Gastrocnemius medialis (tissue), 4 donors: ENCODE results near the gene ARAP2. TPM values are rescaled to one million over a fixed set of nuclear protein-coding genes. Genes with fewer than 3 reads are reported as not detected.

ENCODE experiments used
- ATAC-seq, 2 donors: fragments of 150-250 bp; one replicate each; pipeline ENCODE4 v1.9.1; 2016
- DNase-seq, 2 donors: peaks; one replicate each; pipeline ENCODE4 v3.0.0-alpha.2; 2019
- H3K27ac ChIP-seq, 4 donors: fragments of 200-600 bp; sonication (generic); 1 replicate in 1 of 4; 2 replicates in 3 of 4; pipeline ENCODE4 v1.5.1; 2016 to 2018; ENCODE audit warnings: mild to moderate bottlenecking in 2 of 4, moderate library complexity in 1 of 4
- H3K27me3 ChIP-seq, 3 donors: fragments of 200-600 bp; sonication (generic) in 2 of 3; 1 replicate in 1 of 3; 2 replicates in 2 of 3; pipeline versions ENCODE4 v1.5.1 to v1.6.0; 2016 to 2019; ENCODE audit warnings: mild to moderate bottlenecking in 1 of 3, moderate library complexity in 1 of 3
- H3K36me3 ChIP-seq, 2 donors: fragments of 200-600 bp; sonication (generic) in 1 of 2; one replicate each; pipeline ENCODE4 v1.5.1; 2017 to 2018
- H3K4me1 ChIP-seq, 2 donors: fragments of 200-600 bp; sonication (generic) in 1 of 2; one replicate each; pipeline ENCODE4 v1.5.1; 2016 to 2017; ENCODE audit warnings: mild to moderate bottlenecking in 2 of 2
- H3K4me3 ChIP-seq, 4 donors: fragments of 200-600 bp; sonication (generic) in 3 of 4; 1 replicate in 1 of 4; 2 replicates in 3 of 4; pipeline ENCODE4 v1.5.1; 2016 to 2019; ENCODE audit warnings: mild to moderate bottlenecking in 2 of 4
- H3K9me3 ChIP-seq, 3 donors: fragments of 200-600 bp; sonication (generic) in 2 of 3; 1 replicate in 1 of 3; 2 replicates in 2 of 3; pipeline ENCODE4 v1.5.1; 2016 to 2019
- POLR2A ChIP-seq, 2 donors: fragments of 450-650 bp; IDR thresholded peaks; one replicate each; pipeline ENCODE4 v1.6.1; 2017; ENCODE audit warnings: antibody characterized with exemption in 2 of 2, mild to moderate bottlenecking in 2 of 2, moderate library complexity in 2 of 2
- in situ Hi-C, 4 donors: fragments of 200-750 bp; cut with MboI; loops; one replicate each; pipeline versions ENCODE4 v1.15.0 to v1.8.0; 2017; ENCODE audit warnings: low sequenced_read_pairs in 4 of 4
- intact Hi-C: fragments of 100-400 bp; cut with DNase I; formaldehyde crosslinking; loops from one replicate; pipeline ENCODE4 v1.15.1; 2023; ENCODE audit warnings: low total_unique reads
- total RNA-seq, 4 donors: library from RNA; depleted of rRNA; stranded (reverse); fragments of >200 nt; gene quantifications; one replicate each; pipeline versions ENCODE4 v1.1.0 to v1.2.3, GENCODE V29; 2016
- TF ChIP-seq, protein P1 (sequence below), 5 experiments: fragments of 450-650 bp in 3 of 5; fragments of 200-600 bp in 2 of 5; sonication (generic) in 2 of 5; IDR thresholded peaks in 4 of 5; conservative IDR thresholded peaks in 1 of 5; 1 replicate in 4 of 5; 2 replicates in 1 of 5; pipeline ENCODE4 v1.5.1; 2016 to 2019; ENCODE audit warnings: antibody characterized with exemption in 5 of 5, mild to moderate bottlenecking in 3 of 5, moderate library complexity in 3 of 5

ARAP2 gene
- total RNA-seq, 4 donors from 2014 or later, result 0.32 to 10.3 (median 1.1) TPM

DNA sequence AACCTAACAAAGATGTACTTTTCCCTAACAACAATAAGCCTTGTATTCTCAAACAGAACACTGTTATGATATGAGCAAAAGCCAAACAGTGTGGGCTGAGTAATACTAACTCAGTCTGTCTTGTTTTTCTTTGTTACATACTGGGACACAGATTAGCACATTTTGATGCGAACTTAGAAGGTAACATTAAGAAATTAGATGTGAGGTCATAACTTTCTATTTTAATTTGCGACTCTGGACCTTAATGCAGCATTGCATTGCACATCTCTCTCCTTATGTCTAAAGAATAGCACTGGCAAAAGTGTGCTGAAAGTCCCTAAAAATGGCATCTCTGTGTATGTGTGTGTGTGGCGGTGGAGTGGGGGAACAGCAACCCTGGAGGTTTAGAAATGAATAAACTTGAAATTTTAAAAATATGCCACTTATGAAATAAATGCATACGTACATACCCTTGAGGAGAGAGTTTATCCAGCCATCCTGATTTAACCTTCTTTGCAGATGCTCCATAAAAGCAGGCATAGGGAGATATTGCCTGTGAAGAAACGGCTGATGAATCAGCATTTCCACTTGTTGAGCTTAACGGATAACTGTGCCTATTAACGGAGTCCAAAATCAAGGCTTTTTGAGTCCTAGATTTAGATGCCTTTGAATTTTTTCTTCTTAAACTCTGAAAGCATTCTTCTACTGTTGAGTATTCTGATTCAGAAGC lies 34.2 kb downstream of the ARAP2 start:
- ATAC-seq, result no peak
- TF ChIP-seq, protein P1, sequence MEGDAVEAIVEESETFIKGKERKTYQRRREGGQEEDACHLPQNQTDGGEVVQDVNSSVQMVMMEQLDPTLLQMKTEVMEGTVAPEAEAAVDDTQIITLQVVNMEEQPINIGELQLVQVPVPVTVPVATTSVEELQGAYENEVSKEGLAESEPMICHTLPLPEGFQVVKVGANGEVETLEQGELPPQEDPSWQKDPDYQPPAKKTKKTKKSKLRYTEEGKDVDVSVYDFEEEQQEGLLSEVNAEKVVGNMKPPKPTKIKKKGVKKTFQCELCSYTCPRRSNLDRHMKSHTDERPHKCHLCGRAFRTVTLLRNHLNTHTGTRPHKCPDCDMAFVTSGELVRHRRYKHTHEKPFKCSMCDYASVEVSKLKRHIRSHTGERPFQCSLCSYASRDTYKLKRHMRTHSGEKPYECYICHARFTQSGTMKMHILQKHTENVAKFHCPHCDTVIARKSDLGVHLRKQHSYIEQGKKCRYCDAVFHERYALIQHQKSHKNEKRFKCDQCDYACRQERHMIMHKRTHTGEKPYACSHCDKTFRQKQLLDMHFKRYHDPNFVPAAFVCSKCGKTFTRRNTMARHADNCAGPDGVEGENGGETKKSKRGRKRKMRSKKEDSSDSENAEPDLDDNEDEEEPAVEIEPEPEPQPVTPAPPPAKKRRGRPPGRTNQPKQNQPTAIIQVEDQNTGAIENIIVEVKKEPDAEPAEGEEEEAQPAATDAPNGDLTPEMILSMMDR (IDR thresholded peaks at IDR 0.05 in 4 of 5, conservative IDR thresholded peaks at IDR 0.05 in 1 of 5), result no peak
- no peak for TF ChIP-seq POLR2A (IDR thresholded peaks at IDR 0.05)

DNA sequence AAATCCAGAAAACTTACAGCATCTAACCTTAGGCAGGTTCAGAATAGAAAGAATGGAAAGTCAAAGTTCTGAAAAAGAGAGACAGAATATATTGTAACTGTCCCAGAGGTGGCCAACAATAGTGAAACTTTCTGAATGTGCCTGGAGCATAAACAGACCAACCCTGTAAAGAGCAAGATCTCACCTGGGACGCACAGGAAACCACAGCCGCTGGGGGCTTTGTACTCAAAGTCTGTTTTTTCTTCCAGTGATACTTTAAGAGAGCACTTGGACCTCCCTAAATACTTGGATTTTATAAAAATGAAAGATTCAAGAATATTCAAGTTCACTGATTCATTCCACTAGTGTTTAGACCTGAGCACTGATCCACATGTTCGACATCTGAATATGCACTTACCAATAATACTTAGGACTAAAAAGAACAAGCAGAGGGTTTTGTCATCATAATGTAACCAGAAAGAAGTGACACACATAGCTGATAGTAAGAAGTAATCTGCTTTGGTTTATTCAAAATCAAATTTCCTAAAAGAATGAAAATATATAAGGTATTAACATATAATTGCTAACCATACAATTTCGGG lies 35.3 kb downstream of the ARAP2 start:
- no peaks in the 10 kb centered on the region for H3K4me1 ChIP-seq
- in situ Hi-C loops (no loop called here), intact Hi-C loops (no loop called here)
- no peaks in the 10 kb centered on the region for H3K36me3 ChIP-seq
- no peaks in the 10 kb centered on the region for H3K9me3 ChIP-seq
- ATAC-seq, result no peak
- no peak overlapping the region for H3K27ac ChIP-seq
- no peak for TF ChIP-seq POLR2A (IDR thresholded peaks at IDR 0.05)
- TF ChIP-seq, protein P1 (IDR thresholded peaks at IDR 0.05 in 4 of 5, conservative IDR thresholded peaks at IDR 0.05 in 1 of 5), result no peak
- H3K4me3 ChIP-seq, result no peak overlapping the region
- DNase-seq, result no peak
- H3K27me3 ChIP-seq, result no peaks in the 10 kb centered on the region

More for the DNA sequence above, 34.2 kb downstream of the ARAP2 start:
- no peak overlapping the region for H3K27ac ChIP-seq
- H3K36me3 ChIP-seq, result no peaks in the 10 kb centered on the region
- no peak for DNase-seq
- intact Hi-C loops, result no loop called here
- H3K4me1 ChIP-seq, result no peaks in the 10 kb centered on the region
- H3K27me3 ChIP-seq, result no peaks in the 10 kb centered on the region
- no peaks in the 10 kb centered on the region for H3K9me3 ChIP-seq
- no peak overlapping the region for H3K4me3 ChIP-seq
- in situ Hi-C loops, result no loop called here

DNA sequence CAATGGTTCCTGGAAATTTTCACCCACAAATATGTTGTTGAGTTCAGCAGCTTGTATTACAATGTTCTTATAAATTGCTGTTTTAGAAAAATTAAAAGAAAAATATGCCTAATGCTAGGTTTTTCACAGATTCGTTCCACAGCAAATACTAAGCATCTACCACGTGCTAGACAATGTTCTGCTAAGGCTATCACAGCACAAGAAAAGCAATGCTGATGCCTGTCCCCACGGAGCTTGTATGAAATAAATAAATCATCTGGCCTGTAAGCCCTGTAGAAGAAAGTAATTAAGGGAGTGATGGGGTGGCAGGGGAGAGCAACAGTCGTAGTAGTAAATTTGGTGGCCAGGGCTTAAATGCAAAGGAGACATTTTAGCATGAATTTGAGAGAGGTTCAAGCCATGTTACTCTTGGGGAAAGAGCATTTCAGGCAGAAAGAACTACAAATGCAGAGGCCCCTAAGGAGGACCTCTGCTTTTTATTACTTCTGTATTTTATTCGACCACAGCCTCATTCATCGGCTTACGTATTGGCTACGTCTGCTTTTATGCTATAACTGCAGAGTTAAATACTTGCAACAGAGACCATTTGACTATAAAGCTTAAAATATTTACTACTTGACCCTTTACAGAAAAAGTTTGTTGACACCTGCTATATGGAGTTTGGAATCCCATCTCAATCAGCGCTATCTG lies 36.3 kb downstream of the ARAP2 start:
- Histone ChIP-seq H3K27ac (no peak overlapping the region), H3K4me1 (no peaks in the 10 kb centered on the region), H3K9me3 (no peaks in the 10 kb centered on the region), H3K4me3 (no peak overlapping the region), H3K36me3 (no peaks in the 10 kb centered on the region), H3K27me3 (no peaks in the 10 kb centered on the region)
- intact Hi-C loops (no loop called here), in situ Hi-C loops (no loop called here)
- DNase-seq (no peak), ATAC-seq (no peak)
- TF ChIP-seq, protein P1 (IDR thresholded peaks at IDR 0.05 in 4 of 5, conservative IDR thresholded peaks at IDR 0.05 in 1 of 5), result no peak
- TF ChIP-seq POLR2A (IDR thresholded peaks at IDR 0.05), result no peak

- Histone ChIP-seq H3K4me1 (no peaks in the 10 kb centered on the region), H3K36me3 (no peaks in the 10 kb centered on the region), H3K27ac (no peak overlapping the region), H3K27me3 (no peaks in the 10 kb centered on the region), H3K4me3 (no peak overlapping the region), H3K9me3 (no peaks in the 10 kb centered on the region)
- ATAC-seq (no peak), DNase-seq (no peak)
- no peak for TF ChIP-seq POLR2A (IDR thresholded peaks at IDR 0.05)
- intact Hi-C loops (no loop called here), in situ Hi-C loops (no loop called here)
Measured at GRCh38 chr4:36207367-36207766, 36.9 kb downstream of the ARAP2 start.

- in situ Hi-C loops, result no loop called here
Measured at GRCh38 chr4:36206603-36207311, 37.6 kb downstream of the ARAP2 start.

More at GRCh38 chr4:36206603-36207311, 37.6 kb downstream of the ARAP2 start:
- H3K27me3 ChIP-seq, result no peaks in the 10 kb centered on the region
- H3K4me3 ChIP-seq, result no peak overlapping the region
- TF ChIP-seq, protein P1 (IDR thresholded peaks at IDR 0.05 in 4 of 5, conservative IDR thresholded peaks at IDR 0.05 in 1 of 5), result no peak
- TF ChIP-seq POLR2A (IDR thresholded peaks at IDR 0.05), result no peak
- no peak overlapping the region for H3K27ac ChIP-seq
- intact Hi-C loops, result no loop called here
- H3K9me3 ChIP-seq, result no peaks in the 10 kb centered on the region
- ATAC-seq (no peak), DNase-seq (no peak)
- no peaks in the 10 kb centered on the region for H3K36me3 ChIP-seq
- no peaks in the 10 kb centered on the region for H3K4me1 ChIP-seq
